Chondrocyte (in vitro differentiated cells): ENCODE results near the gene WWOX. TPM values are rescaled to one million over a fixed set of nuclear protein-coding genes. Genes with fewer than 3 reads are reported as not detected.

ENCODE experiments used
- DNase-seq: peaks from one replicate; pipeline ENCODE4 v3.0.0; 2021; ENCODE audit warnings: mixed read lengths, low spot score
- H3K27ac Mint-ChIP-seq: one replicate; pipeline ENCODE4 v1.8.0; 2021; ENCODE audit warnings: mild to moderate bottlenecking, moderate library complexity, mixed read lengths; ENCODE audit not compliant: unreplicated experiment
- H3K27me3 Mint-ChIP-seq: 2 replicates; pipeline ENCODE4 v1.8.0; 2021; ENCODE audit warnings: low read depth, mixed read lengths
- H3K36me3 Mint-ChIP-seq: 2 replicates; pipeline ENCODE4 v1.8.0; 2021; ENCODE audit warnings: low read depth, mixed read lengths
- H3K4me1 Mint-ChIP-seq: 2 replicates; pipeline ENCODE4 v1.8.0; 2021; ENCODE audit warnings: low read depth, mild to moderate bottlenecking, mixed read lengths
- H3K4me3 Mint-ChIP-seq: one replicate; pipeline ENCODE4 v1.8.0; 2021; ENCODE audit warnings: mild to moderate bottlenecking, moderate library complexity, mixed read lengths; ENCODE audit not compliant: unreplicated experiment
- H3K9me3 Mint-ChIP-seq: 2 replicates; pipeline ENCODE4 v1.8.0; 2021; ENCODE audit warnings: low read depth, mixed read lengths
- CTCF ChIP-seq: fragments of 200-600 bp; sonication (generic); IDR thresholded peaks from 2 replicates; pipeline ENCODE4 v1.5.0; 2021; ENCODE audit warnings: antibody characterized with exemption, mild to moderate bottlenecking, moderate library complexity
- total RNA-seq: library from RNA; stranded (reverse); gene quantifications from 3 replicates; pipeline ENCODE4 v1.2.1, GENCODE V29; 2021

Gene WWOX
- total RNA-seq, 1 donor from 2014 or later = 12.1 TPM

GRCh38 chr16:78237841-78238240, 138.4 kb downstream of the WWOX start:
- Mint-ChIP-seq H3K27me3 (no peaks in the 10 kb centered on the region), H3K4me1 (peaks cover 17% of the 10 kb centered on the region), H3K27ac (no peak overlapping the region), H3K9me3 (no peaks in the 10 kb centered on the region), H3K4me3 (no peak overlapping the region), H3K36me3 (peaks cover 1% of the 10 kb centered on the region)
- TF ChIP-seq CTCF = no peak
- no peak for DNase-seq

GRCh38 chr16:78240459-78241222, 141.2 kb downstream of the WWOX start:
- Mint-ChIP-seq H3K27ac (no peak overlapping the region), H3K4me3 (no peak overlapping the region), H3K9me3 (no peaks in the 10 kb centered on the region), H3K4me1 (peaks cover 31% of the 10 kb centered on the region), H3K27me3 (no peaks in the 10 kb centered on the region), H3K36me3 (peaks cover 1% of the 10 kb centered on the region)
- no peak for DNase-seq
- TF ChIP-seq CTCF = no peak

DNA sequence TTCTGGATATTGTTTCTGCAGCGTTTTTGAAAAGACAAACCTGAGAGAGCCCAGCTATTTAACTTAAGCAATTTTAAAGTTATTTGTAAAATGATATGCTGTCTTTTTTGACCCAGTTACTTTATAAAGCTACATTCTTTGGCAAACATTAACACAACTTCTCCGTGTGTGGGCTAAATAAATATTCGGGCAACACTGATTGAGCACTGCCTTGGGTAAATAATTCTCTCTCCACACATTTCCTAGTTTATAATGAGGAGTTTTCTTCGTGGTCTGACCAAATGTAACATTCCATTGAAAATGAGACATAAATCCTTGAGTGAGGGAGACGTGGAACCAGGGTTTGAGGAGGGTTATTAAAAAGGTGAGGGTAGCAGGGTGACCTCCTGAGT, 142.8 kb downstream of the WWOX start:
- Mint-ChIP-seq H3K27ac (peak overlapping the region; percentile 67), H3K4me3 (no peak overlapping the region), H3K9me3 (no peaks in the 10 kb centered on the region), H3K4me1 (peaks cover 31% of the 10 kb centered on the region), H3K36me3 (peaks cover 1% of the 10 kb centered on the region), H3K27me3 (no peaks in the 10 kb centered on the region)
- no peak for DNase-seq
- TF ChIP-seq CTCF = no peak

DNA sequence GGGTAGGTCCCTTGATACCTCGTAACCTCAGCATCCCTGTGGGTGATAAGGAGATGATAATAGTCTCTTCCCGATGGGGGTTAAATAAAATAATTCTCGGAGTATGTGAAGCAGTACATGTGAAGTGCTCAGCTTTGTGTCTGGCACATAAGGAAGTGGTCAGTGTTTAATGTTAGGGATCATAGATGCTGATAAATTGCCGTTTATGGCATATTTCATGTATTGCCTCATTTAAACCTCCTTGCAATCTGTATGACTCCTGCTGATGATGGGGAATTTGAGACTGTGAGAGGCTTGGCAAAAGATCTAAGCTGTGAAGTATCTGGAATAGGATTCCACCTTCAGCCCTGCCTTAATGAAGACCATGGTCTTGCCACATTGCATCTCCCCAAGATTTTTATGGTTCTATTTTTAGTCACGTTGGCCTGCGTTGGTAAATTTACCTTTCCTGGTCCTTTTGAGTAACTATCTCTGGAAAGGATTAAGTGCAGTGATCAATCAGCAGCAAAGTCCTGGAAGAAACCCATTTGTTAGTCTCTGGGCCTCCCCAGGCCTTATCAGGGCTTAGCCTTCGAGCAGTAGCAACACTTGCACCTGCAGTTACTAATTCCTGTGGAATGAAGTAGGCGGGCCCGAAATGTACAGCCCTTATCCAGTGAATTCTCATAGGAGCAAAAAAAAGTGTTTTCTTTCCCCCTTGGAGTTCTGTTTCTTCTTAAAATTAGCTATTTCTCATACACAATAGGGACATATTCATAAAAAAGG, 144.9 kb downstream of the WWOX start:
- Mint-ChIP-seq H3K9me3 (no peaks in the 10 kb centered on the region), H3K27me3 (no peaks in the 10 kb centered on the region), H3K4me1 (peaks cover 31% of the 10 kb centered on the region), H3K27ac (no peak overlapping the region), H3K4me3 (no peak overlapping the region), H3K36me3 (peaks cover 1% of the 10 kb centered on the region)
- no peak for DNase-seq
- no peak for TF ChIP-seq CTCF

DNA sequence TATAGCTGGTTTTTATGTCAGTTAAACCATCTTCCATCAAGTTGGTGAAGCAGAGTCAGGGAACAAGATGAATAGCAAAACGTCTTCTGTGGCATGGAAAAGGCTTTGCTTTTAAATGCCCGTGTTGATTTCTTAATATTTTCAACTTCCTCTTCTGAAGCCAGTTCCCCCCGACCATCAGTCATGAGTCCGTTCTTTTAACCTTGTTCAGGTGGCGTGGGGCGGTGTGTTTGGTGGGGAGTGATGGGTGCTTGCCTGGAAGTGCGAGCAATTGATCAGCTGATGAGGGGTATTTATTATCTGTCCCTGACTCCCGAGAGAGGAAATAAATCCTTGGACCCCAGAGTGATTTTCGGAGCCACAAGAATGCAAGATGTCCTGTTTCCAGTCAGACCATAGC, 147.1 kb downstream of the WWOX start:
- no peak overlapping the region for H3K4me3 Mint-ChIP-seq
- peaks cover 27% of the 10 kb centered on the region for H3K4me1 Mint-ChIP-seq
- H3K9me3 Mint-ChIP-seq = no peaks in the 10 kb centered on the region
- no peak overlapping the region for H3K27ac Mint-ChIP-seq
- H3K36me3 Mint-ChIP-seq = no peaks in the 10 kb centered on the region
- H3K27me3 Mint-ChIP-seq = no peaks in the 10 kb centered on the region
- no peak for DNase-seq
- TF ChIP-seq CTCF = no peak
